Upper lobe of right lung (tissue), 1 donor: ENCODE measurements around the gene CADPS. TPM values are rescaled to one million over a fixed set of nuclear protein-coding genes. Genes with fewer than 3 reads are reported as not detected.

Experiments used
- ATAC-seq: fragments of 200-7000 bp; cut with Tn5 transposase; one replicate; pipeline ENCODE4 v1.9.1; 2020; ENCODE audit warnings: mild to moderate bottlenecking, moderate library complexity
- DNase-seq: peaks from one replicate; pipeline ENCODE4 v3.0.0-alpha.2; 2020
- H3K27ac ChIP-seq: fragments of 200-600 bp; one replicate; pipeline ENCODE4 v1.8.0; 2022
- H3K27me3 ChIP-seq: fragments of 200-600 bp; one replicate; pipeline ENCODE4 v1.8.0; 2022; ENCODE audit warnings: mild to moderate bottlenecking
- H3K36me3 ChIP-seq: fragments of 200-600 bp; one replicate; pipeline ENCODE4 v1.8.0; 2022
- H3K4me1 ChIP-seq: fragments of 200-600 bp; one replicate; pipeline ENCODE4 v1.8.0; 2022
- H3K4me3 ChIP-seq: fragments of 200-600 bp; one replicate; pipeline ENCODE4 v1.8.0; 2022; ENCODE audit warnings: mild to moderate bottlenecking
- H3K9me3 ChIP-seq: fragments of 200-600 bp; one replicate; pipeline ENCODE4 v1.8.0; 2022
- CTCF ChIP-seq: fragments of 200-600 bp; IDR thresholded peaks from one replicate; pipeline ENCODE4 v1.8.0; 2022; ENCODE audit warnings: antibody characterized with exemption
- intact Hi-C: fragments of 100-400 bp; cut with DNase I; formaldehyde crosslinking; loops from one replicate; pipeline ENCODE4 v1.11.0; 2022
- total RNA-seq: library from RNA; stranded (reverse); fragmentation: NEBNext Ultra II Directional; extraction: Animal tissue kit (Norgen Biotek cat#: 25700); gene quantifications from one replicate; pipeline ENCODE4 v1.2.1, GENCODE V29; 2021
- donor health status: DM: no; HTN: yes; CAD: no; lungs with severe emphysema.

The CADPS gene
- total RNA-seq, 1 donor from 2014 or later: 1.1 TPM

GRCh38 chr3:62597491-62597890, 277.7 kb downstream of the CADPS start:
- H3K36me3 ChIP-seq: no peaks in the 10 kb centered on the region
- no peak for ATAC-seq
- no peaks in the 10 kb centered on the region for H3K9me3 ChIP-seq
- no peak overlapping the region for H3K4me3 ChIP-seq
- H3K27me3 ChIP-seq: no peaks in the 10 kb centered on the region
- no peak for TF ChIP-seq CTCF
- no peak for DNase-seq
- H3K27ac ChIP-seq: no peak overlapping the region
- intact Hi-C loops: no loop called here
- peaks cover 6% of the 10 kb centered on the region for H3K4me1 ChIP-seq

GRCh38 chr3:62592408-62592807, 282.8 kb downstream of the CADPS start:
- intact Hi-C loops: no loop called here
- H3K4me3 ChIP-seq: no peak overlapping the region
- ATAC-seq: peak; percentile 80
- no peak for TF ChIP-seq CTCF
- H3K4me1 ChIP-seq: no peaks in the 10 kb centered on the region
- H3K9me3 ChIP-seq: no peaks in the 10 kb centered on the region
- no peaks in the 10 kb centered on the region for H3K36me3 ChIP-seq
- no peaks in the 10 kb centered on the region for H3K27me3 ChIP-seq
- H3K27ac ChIP-seq: no peak overlapping the region
- DNase-seq: no peak

- intact Hi-C loops: no loop called here
- Histone ChIP-seq H3K27me3 (no peaks in the 10 kb centered on the region), H3K36me3 (no peaks in the 10 kb centered on the region), H3K27ac (no peak overlapping the region), H3K4me3 (no peak overlapping the region), H3K4me1 (no peaks in the 10 kb centered on the region), H3K9me3 (no peaks in the 10 kb centered on the region)
- DNase-seq (no peak), ATAC-seq (no peak)
- no peak for TF ChIP-seq CTCF
Measured at GRCh38 chr3:62589078-62589477, 286.1 kb downstream of the CADPS start.

- TF ChIP-seq CTCF: no peak
- no peaks in the 10 kb centered on the region for H3K4me1 ChIP-seq
- H3K27ac ChIP-seq: no peak overlapping the region
- DNase-seq: no peak
- no peaks in the 10 kb centered on the region for H3K9me3 ChIP-seq
- intact Hi-C loops: no loop called here
- no peaks in the 10 kb centered on the region for H3K36me3 ChIP-seq
- H3K4me3 ChIP-seq: no peak overlapping the region
- ATAC-seq: no peak
- no peaks in the 10 kb centered on the region for H3K27me3 ChIP-seq
Measured at GRCh38 chr3:62587579-62588031, 287.6 kb downstream of the CADPS start.

GRCh38 chr3:62587169-62587568, 288.0 kb downstream of the CADPS start:
- no peak for ATAC-seq
- no peaks in the 10 kb centered on the region for H3K36me3 ChIP-seq
- H3K9me3 ChIP-seq: no peaks in the 10 kb centered on the region
- H3K27me3 ChIP-seq: no peaks in the 10 kb centered on the region
- DNase-seq: no peak
- intact Hi-C loops: no loop called here
- TF ChIP-seq CTCF: no peak
- H3K4me1 ChIP-seq: no peaks in the 10 kb centered on the region
- H3K4me3 ChIP-seq: no peak overlapping the region
- H3K27ac ChIP-seq: no peak overlapping the region

GRCh38 chr3:62586356-62586755, 288.9 kb downstream of the CADPS start:
- TF ChIP-seq CTCF: no peak
- DNase-seq (no peak), ATAC-seq (no peak)
- H3K27me3 ChIP-seq: no peaks in the 10 kb centered on the region
- intact Hi-C loops: no loop called here
- H3K9me3 ChIP-seq: no peaks in the 10 kb centered on the region
- no peak overlapping the region for H3K27ac ChIP-seq
- H3K4me1 ChIP-seq: no peaks in the 10 kb centered on the region
- H3K4me3 ChIP-seq: no peak overlapping the region
- no peaks in the 10 kb centered on the region for H3K36me3 ChIP-seq
